ENCODE measurements around the gene ACAD11. TPM values are rescaled to one million over a fixed set of nuclear protein-coding genes. Genes with fewer than 3 reads are reported as not detected.

Gene ACAD11
- polyA plus RNA-seq, 2 donors: 8.4 to 10.6 TPM

DNA sequence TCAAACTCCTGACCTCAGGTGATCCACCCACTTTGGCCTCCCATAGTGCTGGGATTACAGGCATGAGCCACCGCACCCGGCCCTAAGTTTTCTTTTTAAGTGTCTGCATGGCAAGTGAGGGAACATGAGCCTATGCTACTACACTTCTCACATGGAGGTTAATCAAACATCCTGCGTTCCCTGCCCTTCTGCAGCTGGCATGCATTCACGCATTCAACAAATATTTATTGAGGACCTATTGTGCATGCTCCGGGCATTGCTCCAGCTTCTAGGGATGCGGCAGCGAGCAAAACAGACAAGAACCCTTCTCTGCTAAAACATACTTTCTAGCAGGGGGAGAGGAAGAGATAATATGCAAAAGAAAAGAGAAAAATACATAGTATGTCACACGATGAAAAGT lies 105.2 kb downstream of the ACAD11 start:
- Histone ChIP-seq H3K27me3 (ENCODE audit: control insufficient read depth in 1 of 2, insufficient read depth in 2 of 2, low read length in 2 of 2) (no peaks in the 10 kb centered on the region), H3K4me3 (ENCODE audit: low read depth in 1 of 2, low read length in 2 of 2) (no peak overlapping the region), H3K27ac (ENCODE audit: low read depth in 2 of 2, low read length in 1 of 2) (no peak overlapping the region), H3K4me1 (ENCODE audit: control insufficient read depth in 2 of 2, insufficient read depth in 2 of 2, low read length in 1 of 2) (no peaks in the 10 kb centered on the region), H3K36me3 (ENCODE audit: control insufficient read depth in 2 of 2, insufficient read depth in 2 of 2, low read length in 1 of 2) (no peaks in the 10 kb centered on the region), H3K9me3 (ENCODE audit: control insufficient read depth in 2 of 2, insufficient read depth in 1 of 2, low read depth in 1 of 2, low read length in 1 of 2) (no peaks in the 10 kb centered on the region)
- 44 to 50% methylated on average over 8 of the region's 8 CpGs for WGBS, 2 donors

DNA sequence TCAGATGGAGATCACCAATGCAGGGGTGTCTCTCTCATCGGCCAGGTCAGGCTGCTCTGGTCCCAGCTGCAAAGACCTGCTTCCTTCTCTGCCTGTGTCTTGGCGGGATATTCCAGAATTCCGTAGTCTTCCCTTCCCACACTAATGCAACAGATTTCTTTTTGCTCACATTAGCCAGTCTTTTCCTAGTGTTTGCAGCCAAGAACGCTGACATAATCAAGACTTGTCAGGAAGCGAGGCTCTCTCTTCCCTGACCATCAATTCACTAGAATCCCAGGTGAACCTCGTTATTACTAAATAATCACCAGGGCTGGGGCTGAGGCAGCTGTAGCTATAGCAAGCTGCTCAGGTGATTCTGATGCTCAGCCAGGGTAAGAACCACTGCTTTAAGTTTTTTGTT lies 105.8 kb downstream of the ACAD11 start:
- no peak overlapping the region for H3K4me3 ChIP-seq (ENCODE audit: low read depth in 1 of 2, low read length in 2 of 2)
- H3K27me3 ChIP-seq (ENCODE audit: control insufficient read depth in 1 of 2, insufficient read depth in 2 of 2, low read length in 2 of 2): no peaks in the 10 kb centered on the region
- no peaks in the 10 kb centered on the region for H3K4me1 ChIP-seq (ENCODE audit: control insufficient read depth in 2 of 2, insufficient read depth in 2 of 2, low read length in 1 of 2)
- H3K36me3 ChIP-seq (ENCODE audit: control insufficient read depth in 2 of 2, insufficient read depth in 2 of 2, low read length in 1 of 2): no peaks in the 10 kb centered on the region
- no peaks in the 10 kb centered on the region for H3K9me3 ChIP-seq (ENCODE audit: control insufficient read depth in 2 of 2, insufficient read depth in 1 of 2, low read depth in 1 of 2, low read length in 1 of 2)
- no peak overlapping the region for H3K27ac ChIP-seq (ENCODE audit: low read depth in 2 of 2, low read length in 1 of 2)
- WGBS, 2 donors: 79 to 82% methylated on average over 6 of the region's 6 CpGs

DNA sequence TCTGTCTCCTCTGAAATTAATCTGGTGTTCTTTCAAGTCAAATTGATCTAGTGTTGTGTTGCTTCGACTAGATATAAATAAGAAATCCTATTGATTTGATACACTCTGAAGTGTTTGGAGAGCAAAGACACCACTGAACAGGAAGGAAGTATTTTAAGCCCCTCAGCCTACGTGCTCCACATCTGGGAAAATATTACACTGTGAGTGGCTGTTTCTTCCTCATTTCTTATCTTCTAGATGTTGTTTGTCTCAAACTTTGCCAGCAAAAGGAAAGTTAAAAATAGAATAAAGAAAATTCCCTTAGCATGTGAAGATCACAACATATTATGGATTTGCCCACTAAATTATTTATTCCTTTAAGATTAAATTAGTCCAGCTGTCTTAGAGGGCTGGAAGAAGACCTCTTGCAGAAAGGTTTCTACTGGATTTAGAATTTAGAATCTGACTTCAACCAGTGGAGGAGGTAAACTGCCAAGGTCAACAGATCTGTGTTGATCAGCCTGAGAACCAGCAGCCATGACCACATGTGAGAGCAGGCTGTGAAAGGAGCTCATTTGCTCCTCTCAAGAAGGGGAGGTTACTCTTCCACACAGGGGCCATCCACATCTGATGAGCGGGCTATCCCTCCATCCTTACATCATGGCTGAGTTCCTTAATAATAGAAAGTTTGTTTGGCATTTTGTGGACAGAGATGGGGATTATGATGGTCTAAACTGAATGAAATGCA lies 108.9 kb downstream of the ACAD11 start:
- Histone ChIP-seq H3K9me3 (ENCODE audit: control insufficient read depth in 2 of 2, insufficient read depth in 1 of 2, low read depth in 1 of 2, low read length in 1 of 2) (no peaks in the 10 kb centered on the region), H3K4me3 (ENCODE audit: low read depth in 1 of 2, low read length in 2 of 2) (no peak overlapping the region), H3K27ac (ENCODE audit: low read depth in 2 of 2, low read length in 1 of 2) (no peak overlapping the region), H3K4me1 (ENCODE audit: control insufficient read depth in 2 of 2, insufficient read depth in 2 of 2, low read length in 1 of 2) (no peaks in the 10 kb centered on the region), H3K27me3 (ENCODE audit: control insufficient read depth in 1 of 2, insufficient read depth in 2 of 2, low read length in 2 of 2) (no peaks in the 10 kb centered on the region), H3K36me3 (ENCODE audit: control insufficient read depth in 2 of 2, insufficient read depth in 2 of 2, low read length in 1 of 2) (no peaks in the 10 kb centered on the region)
- 67 to 69% methylated on average over 3 of the region's 3 CpGs for WGBS, 2 donors

DNA sequence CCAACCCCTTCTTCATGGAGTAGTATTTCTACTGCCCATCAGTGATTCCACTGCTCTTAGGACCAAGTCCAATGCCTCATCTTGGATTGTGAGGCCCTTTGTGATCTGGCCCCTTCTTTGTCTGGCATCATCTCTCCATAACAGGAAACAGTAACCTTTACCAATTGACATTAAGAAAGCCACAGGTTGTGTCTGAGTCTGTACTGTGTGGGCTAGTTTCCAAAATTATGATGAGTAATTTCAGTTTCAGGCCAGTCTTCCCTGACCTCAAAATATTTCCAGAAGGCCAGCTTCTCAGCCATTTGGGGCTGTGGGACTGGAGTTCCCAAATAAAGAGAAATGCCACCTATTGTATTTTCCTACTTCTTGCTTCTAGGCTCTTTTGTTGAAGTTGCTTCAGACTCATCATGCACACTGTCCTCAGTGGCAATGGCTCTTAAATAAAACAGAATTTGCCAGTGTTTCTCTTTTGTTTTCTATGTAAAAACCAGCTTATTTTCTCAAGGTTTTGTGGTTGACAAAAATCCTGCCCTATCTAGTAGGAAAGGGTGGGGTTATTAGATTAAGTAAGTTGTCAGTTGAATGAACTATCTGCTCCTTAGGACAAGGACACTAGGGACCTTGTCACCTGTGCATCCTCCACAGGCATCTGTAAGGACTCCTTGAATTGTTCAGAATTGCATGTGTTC lies 109.6 kb downstream of the ACAD11 start:
- Histone ChIP-seq H3K4me3 (ENCODE audit: low read depth in 1 of 2, low read length in 2 of 2) (no peak overlapping the region), H3K36me3 (ENCODE audit: control insufficient read depth in 2 of 2, insufficient read depth in 2 of 2, low read length in 1 of 2) (no peaks in the 10 kb centered on the region), H3K27ac (ENCODE audit: low read depth in 2 of 2, low read length in 1 of 2) (no peak overlapping the region), H3K4me1 (ENCODE audit: control insufficient read depth in 2 of 2, insufficient read depth in 2 of 2, low read length in 1 of 2) (no peaks in the 10 kb centered on the region), H3K27me3 (ENCODE audit: control insufficient read depth in 1 of 2, insufficient read depth in 2 of 2, low read length in 2 of 2) (no peaks in the 10 kb centered on the region), H3K9me3 (ENCODE audit: control insufficient read depth in 2 of 2, insufficient read depth in 1 of 2, low read depth in 1 of 2, low read length in 1 of 2) (no peaks in the 10 kb centered on the region)

DNA sequence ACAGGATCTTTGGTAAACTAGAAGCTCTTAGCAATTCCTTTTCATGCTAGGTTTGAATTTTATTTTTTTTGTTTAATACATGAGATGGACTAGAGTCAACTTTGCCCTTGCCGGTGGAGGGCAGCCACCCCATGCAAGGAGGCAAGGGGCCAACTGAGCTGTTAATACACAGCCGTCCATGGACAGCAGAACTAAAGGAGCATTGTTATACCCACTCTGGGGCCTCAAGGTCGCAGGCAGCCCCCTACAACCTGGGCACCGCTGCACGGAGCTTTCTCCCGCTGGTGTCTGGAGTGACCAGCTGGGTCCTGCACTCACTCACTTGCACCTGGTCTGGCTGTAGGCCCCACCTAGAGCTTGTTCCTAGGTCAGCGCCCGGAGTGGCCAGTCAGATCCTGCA lies 110.4 kb downstream of the ACAD11 start:
- 86 to 94% methylated on average over 8 of the region's 8 CpGs for WGBS, 2 donors
- H3K36me3 ChIP-seq (ENCODE audit: control insufficient read depth in 2 of 2, insufficient read depth in 2 of 2, low read length in 1 of 2): no peaks in the 10 kb centered on the region

DNA sequence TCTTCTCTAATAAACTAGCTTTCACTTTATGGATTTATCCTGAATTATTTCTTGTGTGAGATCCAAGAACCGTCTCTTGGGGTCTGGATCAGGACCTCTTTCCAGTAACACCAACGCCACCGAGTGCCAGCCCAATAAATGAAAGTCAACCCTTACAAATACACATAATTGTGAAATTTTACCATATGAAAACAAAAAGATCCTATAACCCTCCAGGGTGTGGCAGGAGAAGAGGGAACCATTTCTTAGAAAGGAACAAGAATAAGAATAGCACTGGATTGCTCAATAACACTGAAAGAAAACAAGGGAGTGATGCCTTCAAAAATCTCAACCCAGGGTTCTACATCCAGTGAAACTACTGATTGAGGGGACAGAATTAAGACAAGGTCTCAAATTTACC lies 114.1 kb downstream of the ACAD11 start:
- 74 to 84% methylated on average over 3 of the region's 3 CpGs for WGBS, 2 donors
- Histone ChIP-seq H3K4me3 (ENCODE audit: low read depth in 1 of 2, low read length in 2 of 2) (no peak overlapping the region), H3K27ac (ENCODE audit: low read depth in 2 of 2, low read length in 1 of 2) (no peak overlapping the region), H3K4me1 (ENCODE audit: control insufficient read depth in 2 of 2, insufficient read depth in 2 of 2, low read length in 1 of 2) (no peaks in the 10 kb centered on the region), H3K27me3 (ENCODE audit: control insufficient read depth in 1 of 2, insufficient read depth in 2 of 2, low read length in 2 of 2) (no peaks in the 10 kb centered on the region), H3K9me3 (ENCODE audit: control insufficient read depth in 2 of 2, insufficient read depth in 1 of 2, low read depth in 1 of 2, low read length in 1 of 2) (no peaks in the 10 kb centered on the region), H3K36me3 (ENCODE audit: control insufficient read depth in 2 of 2, insufficient read depth in 2 of 2, low read length in 1 of 2) (no peaks in the 10 kb centered on the region)

More for the DNA sequence above, 110.4 kb downstream of the ACAD11 start:
- Histone ChIP-seq H3K27ac (ENCODE audit: low read depth in 2 of 2, low read length in 1 of 2) (no peak overlapping the region), H3K9me3 (ENCODE audit: control insufficient read depth in 2 of 2, insufficient read depth in 1 of 2, low read depth in 1 of 2, low read length in 1 of 2) (no peaks in the 10 kb centered on the region), H3K4me3 (ENCODE audit: low read depth in 1 of 2, low read length in 2 of 2) (no peak overlapping the region), H3K27me3 (ENCODE audit: control insufficient read depth in 1 of 2, insufficient read depth in 2 of 2, low read length in 2 of 2) (no peaks in the 10 kb centered on the region), H3K4me1 (ENCODE audit: control insufficient read depth in 2 of 2, insufficient read depth in 2 of 2, low read length in 1 of 2) (no peaks in the 10 kb centered on the region)

GRCh38 chr3:132544130-132544529 lies 115.5 kb downstream of the ACAD11 start:
- H3K27ac ChIP-seq (ENCODE audit: low read depth in 2 of 2, low read length in 1 of 2): no peak overlapping the region

GRCh38 chr3:132543011-132543739 lies 116.4 kb downstream of the ACAD11 start:
- no peak overlapping the region for H3K27ac ChIP-seq (ENCODE audit: low read depth in 2 of 2, low read length in 1 of 2)
- no peaks in the 10 kb centered on the region for H3K36me3 ChIP-seq (ENCODE audit: control insufficient read depth in 2 of 2, insufficient read depth in 2 of 2, low read length in 1 of 2)
- WGBS, 2 donors: 49 to 61% methylated on average over 2 of the region's 2 CpGs
- no peak overlapping the region for H3K4me3 ChIP-seq (ENCODE audit: low read depth in 1 of 2, low read length in 2 of 2)
- no peaks in the 10 kb centered on the region for H3K4me1 ChIP-seq (ENCODE audit: control insufficient read depth in 2 of 2, insufficient read depth in 2 of 2, low read length in 1 of 2)
- H3K9me3 ChIP-seq (ENCODE audit: control insufficient read depth in 2 of 2, insufficient read depth in 1 of 2, low read depth in 1 of 2, low read length in 1 of 2): no peaks in the 10 kb centered on the region
- H3K27me3 ChIP-seq (ENCODE audit: control insufficient read depth in 1 of 2, insufficient read depth in 2 of 2, low read length in 2 of 2): no peaks in the 10 kb centered on the region

More at GRCh38 chr3:132544130-132544529, 115.5 kb downstream of the ACAD11 start:
- H3K4me3 ChIP-seq (ENCODE audit: low read depth in 1 of 2, low read length in 2 of 2): no peak overlapping the region
- H3K4me1 ChIP-seq (ENCODE audit: control insufficient read depth in 2 of 2, insufficient read depth in 2 of 2, low read length in 1 of 2): no peaks in the 10 kb centered on the region
- H3K9me3 ChIP-seq (ENCODE audit: control insufficient read depth in 2 of 2, insufficient read depth in 1 of 2, low read depth in 1 of 2, low read length in 1 of 2): no peaks in the 10 kb centered on the region
- 94 to 98% methylated on average over 2 of the region's 2 CpGs for WGBS, 2 donors
- H3K27me3 ChIP-seq (ENCODE audit: control insufficient read depth in 1 of 2, insufficient read depth in 2 of 2, low read length in 2 of 2): no peaks in the 10 kb centered on the region
- no peaks in the 10 kb centered on the region for H3K36me3 ChIP-seq (ENCODE audit: control insufficient read depth in 2 of 2, insufficient read depth in 2 of 2, low read length in 1 of 2)

DNA sequence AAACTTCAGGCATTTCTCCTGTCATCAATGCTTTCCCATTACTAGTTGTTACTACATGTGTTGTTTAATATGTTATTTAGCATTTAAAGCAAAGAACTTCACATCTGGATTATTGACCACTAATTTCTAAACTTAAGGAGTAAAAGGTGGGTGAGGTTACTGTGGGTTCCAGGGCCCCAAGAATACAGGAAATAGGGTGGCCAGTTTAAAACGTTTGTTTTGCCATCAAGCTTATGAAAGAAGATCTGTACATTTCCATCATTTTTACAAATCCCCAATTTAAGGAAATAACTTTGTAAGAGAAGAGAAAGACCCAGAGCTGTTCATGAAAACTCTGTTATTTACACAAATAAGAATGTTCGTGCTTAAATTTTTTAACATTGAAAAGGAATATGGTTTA lies 117.0 kb downstream of the ACAD11 start:
- H3K36me3 ChIP-seq (ENCODE audit: control insufficient read depth in 2 of 2, insufficient read depth in 2 of 2, low read length in 1 of 2): peaks cover 0 to 2% of the 10 kb centered on the region in 2 donors
- no peak overlapping the region for H3K27ac ChIP-seq (ENCODE audit: low read depth in 2 of 2, low read length in 1 of 2)
- WGBS, 2 donors: 62 to 68% methylated on average over 2 of the region's 2 CpGs
- no peaks in the 10 kb centered on the region for H3K4me1 ChIP-seq (ENCODE audit: control insufficient read depth in 2 of 2, insufficient read depth in 2 of 2, low read length in 1 of 2)
- H3K4me3 ChIP-seq (ENCODE audit: low read depth in 1 of 2, low read length in 2 of 2): no peak overlapping the region
- no peaks in the 10 kb centered on the region for H3K9me3 ChIP-seq (ENCODE audit: control insufficient read depth in 2 of 2, insufficient read depth in 1 of 2, low read depth in 1 of 2, low read length in 1 of 2)
- H3K27me3 ChIP-seq (ENCODE audit: control insufficient read depth in 1 of 2, insufficient read depth in 2 of 2, low read length in 2 of 2): no peaks in the 10 kb centered on the region

Measured in esophagus (tissue), 2 donors.